NB4 (cell line): ENCODE measurements around the gene RGPD4.

Experiments
- CTCF ChIP-seq: IDR thresholded peaks from one replicate; pipeline ENCODE4 v1.5.1; 2012; ENCODE audit warnings: low read depth, low read length
- MAX ChIP-seq: IDR thresholded peaks from 2 replicates; pipeline ENCODE4 v1.6.1; 2011; ENCODE audit warnings: low read depth, low read length
- MYC ChIP-seq: IDR thresholded peaks from 2 replicates; pipeline ENCODE4 v1.6.1; 2011; ENCODE audit warnings: low read depth, low read length
- POLR2A ChIP-seq: IDR thresholded peaks from 2 replicates; pipeline ENCODE4 v1.6.1; 2011; ENCODE audit warnings: mild to moderate bottlenecking; ENCODE audit not compliant: insufficient read length; ENCODE audit errors: extremely low read depth

- TF ChIP-seq CTCF = no peak
- TF ChIP-seq POLR2A = no peak
- no peak for TF ChIP-seq MAX
- no peak for TF ChIP-seq MYC
Measured at GRCh38 chr2:107808959-107809358, 17.7 kb upstream of the RGPD4 start.
